HG02981 (cell line): Measurements from ENCODE around the gene FLG2.

ENCODE experiments used
- ATAC-seq: cut with Tn5 transposase; IDR thresholded peaks from one replicate; pipeline ENCODE4 v1.9.1; 2021; ENCODE audit warnings: mild to moderate bottlenecking, moderate library complexity; ENCODE audit not compliant: unreplicated experiment

FLG2 gene

DNA sequence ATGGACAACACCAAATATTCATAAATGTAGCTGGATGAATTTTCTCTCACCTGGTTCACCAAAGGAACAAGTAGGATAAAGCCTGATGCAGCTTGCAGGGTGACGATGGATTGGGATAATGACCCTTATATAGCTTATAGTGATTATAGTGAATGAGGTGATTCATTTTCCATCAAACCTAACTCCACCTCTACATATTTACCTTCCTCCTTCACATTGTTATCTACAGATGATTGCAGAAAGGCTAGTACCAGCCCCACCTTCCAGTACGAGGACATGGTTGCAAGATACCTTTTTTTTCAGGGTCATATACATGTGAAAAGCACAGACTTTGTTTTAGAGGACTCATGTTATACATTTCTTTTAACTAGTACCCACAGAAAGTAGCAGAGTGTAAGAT is at the start of gene FLG2:
Gene FLG2 (minus strand): TSS at position 101 of the 400 bp plus-strand sequence. CDS start 1,122 bp downstream, outside the sequence.
- ATAC-seq: no peak

DNA sequence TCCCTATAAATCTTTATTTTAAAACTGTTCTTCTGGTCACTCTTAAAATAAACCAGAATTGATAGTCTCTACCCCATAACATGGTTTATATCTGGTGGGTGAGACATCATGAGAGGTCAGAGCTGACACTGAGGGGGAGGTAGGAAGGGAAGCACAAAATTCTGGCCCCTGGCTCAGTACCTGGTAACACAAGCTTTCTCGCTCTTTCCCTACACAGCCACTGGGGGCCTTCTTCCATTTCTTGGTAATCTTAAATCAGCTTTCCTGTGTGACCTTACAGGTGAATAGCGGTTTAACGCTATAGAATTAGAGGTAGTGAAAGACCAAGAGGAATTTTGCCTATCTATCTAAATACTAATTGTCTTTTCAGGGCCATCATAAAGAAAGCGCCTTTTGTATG is 48.9 kb upstream of the FLG2 start:
- no peak for ATAC-seq

DNA sequence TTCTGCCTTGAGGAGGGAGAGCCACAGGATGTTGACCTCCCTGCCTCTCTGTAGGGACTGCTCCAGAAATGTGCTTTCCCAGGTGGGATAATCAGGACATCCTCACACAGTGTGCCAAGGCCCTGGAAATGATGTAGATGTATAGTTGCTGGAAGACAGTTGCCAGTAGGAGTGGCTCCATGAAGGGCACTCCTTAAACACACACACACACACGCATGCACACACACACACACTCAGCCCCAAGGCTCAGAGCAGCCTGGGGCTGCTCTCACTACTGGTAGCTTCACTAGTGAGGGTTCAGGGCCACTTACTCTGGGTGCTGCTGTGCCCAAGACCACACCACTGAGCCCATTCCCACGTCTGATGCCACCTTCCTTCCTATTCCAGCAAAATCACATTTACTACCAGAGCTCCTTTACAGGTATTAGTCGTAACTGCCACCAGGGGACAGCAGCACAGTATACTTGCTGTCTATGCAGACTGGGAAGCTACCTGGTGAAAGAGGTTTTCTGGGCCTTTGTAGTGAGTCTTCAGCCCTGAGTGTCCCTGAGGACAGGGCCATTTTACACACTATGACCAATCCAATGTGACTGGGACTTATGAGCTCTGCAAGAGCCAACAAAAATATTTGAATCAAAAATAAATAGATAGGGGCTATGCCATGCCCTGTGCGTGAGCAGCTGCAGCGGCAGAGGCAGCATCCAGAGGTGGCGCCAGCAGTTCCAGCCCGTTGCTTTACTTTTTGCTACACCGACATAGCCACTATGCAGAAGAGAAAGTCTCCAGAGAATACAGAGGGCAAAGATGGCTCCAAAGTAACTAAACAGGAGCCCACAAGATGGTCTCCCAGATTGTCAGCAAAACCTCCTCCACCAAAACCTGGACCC is 39.2 kb upstream of the FLG2 start:
- ATAC-seq: no peak

DNA sequence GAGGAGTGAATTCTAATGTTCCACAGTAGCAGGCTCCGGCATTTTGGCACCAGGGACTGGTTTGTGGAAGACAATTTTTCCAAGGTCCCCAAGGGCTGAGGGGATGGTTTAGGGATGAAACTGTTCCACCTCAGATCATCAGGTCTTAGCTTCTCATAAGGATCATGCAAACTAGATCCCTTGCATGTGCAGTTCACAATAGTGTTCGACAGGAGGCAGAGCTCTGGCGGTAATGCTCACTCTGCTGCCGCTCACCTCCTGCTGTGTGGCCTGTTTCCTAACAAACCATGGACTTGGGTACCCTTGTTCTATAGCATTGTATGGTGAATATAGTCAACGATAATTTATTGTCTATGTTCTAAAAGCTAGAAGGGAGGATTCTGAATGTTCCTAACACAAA is 37.7 kb upstream of the FLG2 start:
- no peak for ATAC-seq

DNA sequence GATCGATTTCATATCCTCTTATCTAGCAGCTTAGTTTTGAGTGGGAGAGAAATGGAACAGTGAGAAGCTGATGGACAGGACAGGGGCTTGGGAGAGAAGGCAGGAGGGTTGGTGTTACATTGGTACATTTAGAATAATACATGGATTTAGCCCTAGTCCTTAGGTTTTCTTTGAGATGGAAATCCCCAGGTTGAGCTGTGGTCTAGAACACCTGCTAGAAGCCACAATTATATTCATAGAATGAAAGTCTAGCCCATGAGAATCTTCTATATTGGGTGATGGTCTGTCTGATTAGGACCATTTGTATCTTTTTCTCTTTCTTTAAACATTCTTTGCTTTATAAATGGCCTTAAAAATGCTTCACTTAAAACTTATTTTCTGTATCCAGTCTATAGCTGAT is 34.3 kb upstream of the FLG2 start:
- ATAC-seq: no peak

DNA sequence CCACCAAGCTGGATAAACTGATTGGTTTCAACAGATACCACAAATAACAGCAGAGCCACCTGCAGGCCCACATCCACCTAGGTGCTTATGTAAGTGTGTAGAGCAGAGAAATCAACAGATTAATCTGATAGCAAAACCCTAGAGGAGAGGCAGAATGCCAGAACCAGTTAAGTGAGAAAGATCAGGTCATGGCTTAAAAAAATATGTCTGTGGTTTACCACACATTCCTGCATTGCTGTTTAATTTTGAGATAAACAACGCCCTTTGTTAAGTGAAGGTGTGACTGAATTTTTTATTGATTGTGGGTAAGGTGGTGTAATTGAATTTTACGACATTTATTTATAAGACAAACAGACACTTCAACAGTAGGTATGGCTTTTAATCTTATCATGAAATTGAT is 33.1 kb upstream of the FLG2 start:
- no peak for ATAC-seq

DNA sequence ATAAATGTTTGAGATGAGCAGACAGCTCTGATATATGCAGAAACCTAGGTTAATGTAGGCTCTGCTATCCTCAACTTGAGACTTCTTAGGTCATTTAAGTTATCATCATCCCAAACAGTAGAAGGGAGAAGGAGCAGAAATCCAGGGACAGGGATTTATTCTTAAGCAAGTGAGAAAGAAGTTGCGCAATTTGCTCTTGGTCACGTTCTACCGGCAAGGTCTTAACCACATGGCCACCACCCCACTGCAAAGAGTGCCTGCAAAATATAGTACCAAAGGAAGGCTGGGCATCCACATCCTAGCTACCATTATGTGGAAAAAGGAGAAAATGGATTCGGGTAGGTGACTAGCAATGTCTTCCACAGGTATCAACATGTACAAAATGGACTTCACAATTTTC is 29.1 kb upstream of the FLG2 start:
- ATAC-seq: no peak

DNA sequence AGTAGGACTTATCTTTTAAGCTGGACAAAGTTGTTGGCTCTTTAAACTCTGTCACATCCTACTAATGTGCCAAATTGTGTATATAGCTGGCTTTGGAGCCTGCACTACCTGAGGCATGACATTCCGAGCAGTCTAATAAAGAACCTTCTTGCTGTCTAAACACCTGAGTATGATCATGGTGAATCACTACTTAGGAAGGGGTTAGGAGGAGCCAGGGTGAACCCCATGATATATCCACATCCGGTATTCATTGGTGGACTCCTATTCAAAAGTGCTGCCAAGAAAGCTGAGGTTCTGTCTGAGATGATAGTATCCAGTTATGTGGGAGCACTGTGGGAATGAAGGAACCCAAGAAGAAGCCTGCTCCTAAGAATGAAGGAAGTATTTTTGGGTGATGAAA is 27.1 kb upstream of the FLG2 start:
- ATAC-seq: no peak

DNA sequence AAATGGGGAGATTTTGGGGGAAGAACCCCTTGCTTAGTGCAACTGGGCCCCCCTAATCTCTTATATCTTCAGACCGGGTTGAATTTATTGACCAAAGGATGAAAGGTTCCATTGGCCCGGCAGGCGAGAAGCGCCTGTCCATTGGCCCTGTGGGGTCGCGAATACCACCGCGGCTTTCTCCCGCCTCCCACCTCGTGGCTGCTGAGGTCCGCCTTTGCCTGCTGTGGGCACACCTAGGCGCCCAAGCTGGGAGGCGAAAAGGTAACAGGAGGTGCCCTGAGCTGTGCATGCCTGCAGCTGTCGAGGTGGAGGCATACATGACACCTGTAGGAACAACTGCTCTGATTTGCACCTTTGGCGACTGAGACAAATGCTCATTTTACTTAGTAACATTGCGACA is 21.1 kb upstream of the FLG2 start:
- ATAC-seq: no peak

DNA sequence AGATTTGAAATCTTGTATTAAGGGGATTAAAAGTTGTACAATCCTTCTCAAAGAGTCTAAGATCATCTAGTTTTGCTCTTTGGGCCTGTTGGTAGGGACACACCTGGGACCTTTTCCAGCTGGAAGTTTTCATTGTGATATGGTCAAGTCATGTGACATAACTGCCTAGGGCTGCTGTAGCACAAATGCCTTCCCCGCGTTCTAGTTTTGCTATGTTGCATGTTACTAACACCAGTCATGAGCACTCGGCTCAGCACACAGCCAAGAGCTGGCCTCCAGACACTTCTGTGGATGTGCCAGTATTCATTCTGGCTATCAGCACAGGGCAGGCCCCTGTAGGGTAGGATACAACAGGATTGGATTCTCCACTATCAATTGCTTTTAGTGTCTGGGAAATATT is 14.6 kb upstream of the FLG2 start:
- ATAC-seq: no peak

DNA sequence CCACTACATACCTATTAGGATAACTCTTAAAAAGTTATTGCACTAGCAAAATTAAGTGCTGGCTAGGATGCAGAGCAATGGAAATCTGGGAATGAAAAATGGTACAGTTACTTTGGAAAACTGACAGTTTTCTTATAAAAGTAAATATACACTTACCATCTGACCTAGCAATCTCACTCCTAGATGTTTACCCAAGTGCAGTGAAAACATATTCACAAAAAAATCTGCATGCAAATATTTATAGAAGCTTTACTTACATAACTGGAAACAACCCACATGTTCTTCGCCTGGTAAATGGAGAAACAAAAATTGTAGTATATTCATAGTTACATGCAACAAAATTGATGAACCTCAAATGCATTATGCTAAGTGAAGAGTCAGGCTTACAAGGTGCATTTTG is 12.9 kb upstream of the FLG2 start:
- ATAC-seq: no peak

DNA sequence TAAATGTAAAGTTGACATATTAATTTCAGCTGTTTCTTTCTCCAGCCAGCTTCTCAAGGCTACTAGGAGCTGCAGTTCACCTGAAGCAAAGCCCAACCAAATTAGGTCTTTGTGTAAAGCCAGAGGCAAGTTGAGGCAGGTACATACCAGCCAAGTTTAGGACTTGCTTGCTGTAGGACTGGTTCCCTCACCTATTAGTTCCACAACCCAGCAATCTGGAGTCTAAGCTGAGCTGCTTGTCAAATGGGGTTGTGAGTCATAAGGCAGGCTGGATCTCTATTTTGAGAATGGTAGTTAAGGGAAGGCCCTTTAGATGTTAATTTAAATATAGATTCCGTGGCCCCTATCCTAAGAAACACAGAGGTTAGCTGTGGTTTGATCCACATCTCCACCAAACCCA is 7.6 kb upstream of the FLG2 start:
- ATAC-seq: no peak

DNA sequence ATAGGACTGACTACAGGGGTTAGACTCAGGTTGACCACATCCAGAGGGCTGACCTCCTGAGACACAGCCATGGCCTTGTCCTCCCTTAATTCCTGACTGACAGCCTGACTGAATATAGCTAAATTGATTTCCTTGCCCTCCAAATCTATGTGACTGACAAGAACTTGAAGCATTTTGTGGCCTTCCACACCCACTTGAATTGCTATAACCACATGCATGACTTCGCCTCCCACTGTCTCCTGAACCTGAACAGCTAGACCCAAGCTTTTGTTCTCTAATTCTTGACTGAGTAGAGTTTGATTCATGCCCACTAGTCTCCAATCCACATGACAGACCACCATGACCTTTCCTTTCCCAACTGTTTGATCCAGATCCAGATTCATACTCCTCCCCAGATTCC is 3.1 kb downstream of the FLG2 start:
- no peak for ATAC-seq

DNA sequence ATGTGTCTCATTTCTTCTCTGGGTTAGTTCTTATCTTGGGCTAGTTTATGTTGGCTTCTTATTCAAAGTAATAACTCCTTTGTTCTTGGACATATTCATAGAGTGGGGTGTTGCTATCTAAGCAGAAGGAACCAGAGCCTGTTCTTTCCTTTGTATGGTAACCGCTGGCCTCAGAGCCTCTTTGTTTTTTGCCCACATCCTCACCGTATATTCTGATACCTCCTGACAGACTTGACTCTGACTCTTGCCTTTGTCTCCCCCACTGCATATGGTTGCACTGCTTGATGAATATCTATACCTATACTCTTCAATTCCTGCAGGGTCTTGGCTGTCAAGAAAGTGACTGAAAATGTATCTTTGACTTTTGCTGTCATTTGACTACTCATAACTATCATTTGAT is 10.2 kb downstream of the FLG2 start:
- no peak for ATAC-seq

DNA sequence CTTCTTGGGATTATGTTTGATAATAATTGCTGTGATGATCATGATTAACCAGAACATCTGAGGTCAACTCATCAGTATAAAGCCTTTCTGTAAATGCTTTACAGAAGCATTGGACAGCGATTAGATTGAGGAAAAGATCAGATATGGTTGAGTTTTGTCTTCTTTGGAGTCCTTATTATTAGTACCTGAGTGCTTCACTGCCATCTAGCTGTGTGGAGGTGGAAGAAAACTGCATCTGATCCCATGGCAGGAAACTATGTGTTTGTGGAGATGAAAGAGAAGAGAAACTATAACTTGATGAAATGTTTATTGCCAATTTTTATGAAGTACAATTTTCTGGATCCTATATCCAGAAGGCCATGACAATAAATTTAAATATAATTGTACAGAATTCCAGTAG is 11.4 kb downstream of the FLG2 start:
- no peak for ATAC-seq

DNA sequence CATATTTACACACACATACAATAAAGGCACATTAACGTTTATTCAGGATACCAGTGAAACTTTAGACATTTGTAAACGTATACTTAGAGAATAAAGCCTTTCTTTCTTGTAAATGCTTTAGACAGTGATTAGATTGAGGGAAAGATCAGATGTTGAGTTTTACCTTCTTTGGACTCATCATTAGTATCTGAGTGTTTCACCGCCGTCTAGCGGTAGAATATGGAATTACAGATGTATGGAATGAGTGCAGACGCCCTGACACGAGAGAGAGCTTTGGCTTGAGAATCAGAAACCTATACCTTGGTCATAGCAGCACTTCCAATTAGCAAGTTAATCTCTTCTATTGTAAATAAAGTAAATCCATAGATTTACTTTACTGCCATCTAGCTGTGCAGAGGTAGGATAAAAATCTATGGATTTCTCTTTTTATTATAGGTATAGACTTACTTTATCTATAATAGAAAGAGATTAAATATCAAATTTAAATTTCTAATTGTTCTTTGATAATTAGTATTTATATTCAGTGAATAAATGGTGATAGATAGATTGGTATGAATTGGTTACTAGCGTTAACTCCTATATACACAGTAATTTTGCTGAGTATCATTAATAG is 12.6 kb downstream of the FLG2 start:
- no peak for ATAC-seq

DNA sequence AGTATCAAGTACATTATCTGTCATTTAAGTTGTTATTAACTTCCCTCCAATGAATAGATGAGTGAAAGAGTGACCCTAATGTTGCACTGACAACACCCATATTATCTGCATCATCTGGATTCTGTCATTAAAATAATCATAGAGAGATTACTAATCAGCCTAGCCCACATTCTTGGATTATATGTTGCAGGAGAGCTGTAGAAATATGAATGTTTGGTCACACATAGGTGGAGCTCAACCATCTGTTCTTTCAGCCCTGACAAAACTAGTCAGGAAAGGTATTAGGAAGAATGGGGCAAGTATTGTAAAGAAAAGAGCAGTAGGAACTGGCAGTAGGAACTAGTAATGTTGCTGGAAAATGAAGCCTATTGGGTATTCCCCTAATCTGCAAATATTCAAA is 15.4 kb downstream of the FLG2 start:
- ATAC-seq: no peak

DNA sequence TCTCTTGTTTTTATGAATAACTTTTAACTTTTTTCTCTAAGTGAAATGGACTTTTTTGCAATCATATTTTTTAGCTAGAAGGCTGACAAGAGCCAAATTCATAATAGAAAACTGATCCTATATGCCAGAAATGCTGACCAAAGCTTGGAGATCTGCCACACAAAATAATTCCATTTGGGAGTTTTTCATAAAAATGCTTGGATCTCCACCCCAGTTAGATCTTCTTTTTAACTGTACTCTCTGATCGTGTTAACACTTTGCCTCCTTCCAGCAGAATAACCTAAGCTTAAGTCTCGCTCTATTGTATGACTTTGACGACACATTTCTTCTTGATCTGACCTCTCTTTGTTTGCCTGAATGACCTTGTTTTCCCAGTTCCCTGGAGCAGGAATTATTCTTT is 16.8 kb downstream of the FLG2 start:
- no peak for ATAC-seq

DNA sequence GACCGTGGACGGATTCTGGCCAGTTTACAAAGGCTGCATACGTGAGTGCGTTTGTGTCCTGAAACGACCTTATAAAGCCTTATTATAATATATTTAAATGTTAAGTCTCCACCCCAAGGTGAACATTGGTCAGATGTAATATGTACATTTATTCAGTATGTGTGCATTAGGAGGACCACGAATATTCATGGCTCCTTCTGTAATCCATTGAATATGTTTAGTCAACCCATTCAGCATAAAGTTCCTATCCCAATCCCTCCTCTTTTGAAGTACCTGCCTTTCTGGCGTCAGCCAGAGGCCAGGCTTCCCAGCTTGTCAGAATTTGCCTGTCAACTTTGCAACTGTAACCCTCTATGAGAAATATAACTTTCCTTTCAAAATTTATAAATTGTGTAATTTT is 24.4 kb downstream of the FLG2 start:
- ATAC-seq: no peak

DNA sequence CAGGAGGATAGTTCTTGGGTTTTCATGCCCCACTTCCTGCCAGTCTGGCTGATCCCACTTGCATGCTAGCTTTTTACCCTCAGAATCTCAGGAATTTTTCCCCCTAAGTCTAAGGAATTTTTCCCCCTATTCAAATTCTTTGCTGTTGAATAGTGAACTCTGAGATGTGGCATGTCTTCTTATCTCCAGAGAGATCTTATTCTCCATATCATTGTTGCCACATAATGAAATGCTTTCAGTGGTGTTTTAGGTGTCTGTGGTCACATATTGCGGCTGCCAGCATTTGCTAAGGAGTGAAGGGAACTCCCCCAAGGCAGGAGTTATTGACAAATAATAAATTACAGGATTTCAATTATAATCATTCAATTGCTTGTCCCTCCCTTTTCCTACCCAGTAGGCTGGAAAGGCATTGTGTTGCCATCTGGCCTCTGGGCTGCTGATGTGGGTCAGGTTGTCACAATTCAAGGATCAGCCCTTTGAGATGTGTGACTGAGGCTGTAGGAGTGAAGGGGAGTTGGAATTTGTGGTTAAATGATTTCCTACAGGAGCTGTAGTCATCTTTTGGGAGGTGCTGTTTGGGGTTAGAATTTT is 30.9 kb downstream of the FLG2 start:
- ATAC-seq: no peak

DNA sequence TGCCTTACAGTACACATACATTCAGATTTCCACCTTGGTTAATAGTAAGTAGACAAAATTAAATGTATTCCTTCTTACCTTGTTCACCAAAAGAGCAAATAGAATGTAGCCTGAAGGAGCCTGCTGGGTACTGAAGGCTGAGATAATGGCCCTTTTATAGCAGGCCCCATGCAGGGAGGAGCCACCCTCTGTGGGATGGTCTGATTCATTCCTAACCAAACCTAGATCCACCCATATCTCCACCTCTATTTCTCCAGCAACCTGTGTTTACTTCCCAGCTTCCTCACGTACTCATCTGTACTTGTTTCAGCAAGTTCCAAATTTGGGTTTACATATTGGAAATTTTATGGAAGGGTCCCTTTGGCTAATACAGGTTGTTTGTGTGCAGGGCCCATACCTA is 34.7 kb downstream of the FLG2 start, which contains the start of gene FLG:
Gene FLG (minus strand): TSS at position 129 of the 400 bp plus-strand sequence. CDS start 9,783 bp downstream, outside the sequence.
- ATAC-seq: no peak

DNA sequence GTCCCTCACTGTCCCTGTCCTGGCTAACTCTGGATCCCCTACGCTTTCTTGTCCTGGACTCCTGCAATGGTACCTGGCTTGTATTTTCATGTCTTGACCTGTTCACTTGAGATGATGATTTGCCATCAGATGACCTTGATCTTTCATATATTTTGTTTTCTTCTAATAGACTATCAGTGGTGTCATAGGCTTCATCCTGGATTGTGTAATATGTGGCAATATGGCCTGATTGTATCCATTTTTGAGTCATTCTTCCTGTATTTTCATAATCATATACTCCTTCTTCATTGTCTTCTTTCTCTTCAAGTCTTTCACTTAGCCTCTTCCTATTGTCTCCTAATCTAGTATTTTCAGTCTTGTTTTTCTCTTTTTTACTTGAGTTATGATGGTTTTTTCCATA is 45.8 kb downstream of the FLG2 start:
- no peak for ATAC-seq
